Measurements from ENCODE around the gene DNALI1.

Gene DNALI1

DNA sequence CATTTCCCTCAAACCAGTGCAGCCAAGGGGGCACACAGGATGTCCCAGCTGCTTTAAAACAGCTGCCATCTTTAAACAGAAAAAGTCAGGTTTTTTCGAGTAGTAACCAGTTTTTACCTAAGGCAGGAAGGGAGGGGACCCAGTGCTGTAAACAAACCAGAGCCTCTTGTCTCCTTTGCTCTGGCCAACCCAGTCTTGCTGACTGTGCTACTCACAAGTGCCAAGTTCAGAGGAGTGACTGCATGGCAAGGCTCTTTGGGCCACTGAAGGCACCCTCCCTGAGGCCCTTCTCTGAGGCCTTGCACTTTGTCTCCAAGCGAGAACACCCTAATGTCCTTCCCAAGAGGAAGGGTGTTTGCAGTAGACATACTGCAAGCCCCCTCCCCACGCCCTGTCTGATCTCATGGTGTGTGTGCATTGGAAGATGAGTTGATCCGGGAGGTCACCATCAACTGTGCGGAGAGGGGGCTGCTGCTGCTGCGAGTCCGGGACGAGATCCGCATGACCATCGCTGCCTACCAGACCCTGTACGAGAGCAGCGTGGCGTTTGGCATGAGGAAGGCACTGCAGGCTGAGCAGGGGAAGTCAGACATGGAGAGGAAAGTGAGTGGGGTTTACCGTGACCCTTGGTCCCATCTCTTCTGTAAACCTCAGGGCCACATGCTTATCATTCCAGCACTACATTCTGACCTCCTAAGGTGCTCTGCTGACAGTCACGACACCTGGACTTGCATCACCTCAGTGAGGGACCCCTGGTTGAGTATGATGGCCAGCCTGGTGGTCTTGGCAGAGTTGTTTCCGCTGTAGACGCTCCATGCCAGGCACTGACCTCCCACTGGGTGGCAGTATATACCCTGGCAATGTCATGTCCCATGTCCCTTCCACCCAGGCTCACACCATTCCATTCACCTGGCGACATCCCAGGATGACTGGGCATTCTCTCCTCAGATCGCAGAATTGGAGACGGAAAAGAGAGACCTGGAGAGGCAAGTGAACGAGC, 4.7 kb downstream of the DNALI1 start:
- H3K4me3 ChIP-seq (ENCODE audit: low read depth, low read length), result no peak overlapping the region
- POLR2A ChIA-PET, result no interaction called here
- DNase-seq (ENCODE audit: low read depth, low spot score), result no peak
- TF ChIP-seq, protein P1, sequence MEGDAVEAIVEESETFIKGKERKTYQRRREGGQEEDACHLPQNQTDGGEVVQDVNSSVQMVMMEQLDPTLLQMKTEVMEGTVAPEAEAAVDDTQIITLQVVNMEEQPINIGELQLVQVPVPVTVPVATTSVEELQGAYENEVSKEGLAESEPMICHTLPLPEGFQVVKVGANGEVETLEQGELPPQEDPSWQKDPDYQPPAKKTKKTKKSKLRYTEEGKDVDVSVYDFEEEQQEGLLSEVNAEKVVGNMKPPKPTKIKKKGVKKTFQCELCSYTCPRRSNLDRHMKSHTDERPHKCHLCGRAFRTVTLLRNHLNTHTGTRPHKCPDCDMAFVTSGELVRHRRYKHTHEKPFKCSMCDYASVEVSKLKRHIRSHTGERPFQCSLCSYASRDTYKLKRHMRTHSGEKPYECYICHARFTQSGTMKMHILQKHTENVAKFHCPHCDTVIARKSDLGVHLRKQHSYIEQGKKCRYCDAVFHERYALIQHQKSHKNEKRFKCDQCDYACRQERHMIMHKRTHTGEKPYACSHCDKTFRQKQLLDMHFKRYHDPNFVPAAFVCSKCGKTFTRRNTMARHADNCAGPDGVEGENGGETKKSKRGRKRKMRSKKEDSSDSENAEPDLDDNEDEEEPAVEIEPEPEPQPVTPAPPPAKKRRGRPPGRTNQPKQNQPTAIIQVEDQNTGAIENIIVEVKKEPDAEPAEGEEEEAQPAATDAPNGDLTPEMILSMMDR (IDR thresholded peaks at IDR 0.05; ENCODE audit: insufficient read depth, low read length, missing control alignments), result peak; percentile 61
- CTCF ChIA-PET, result interaction anchor here (0.7 to 3.9 kb wide), 9 partner anchors 8 to 298 kb away, joined by 3 to 64 read pairs (median 4); partner anchors contain the start of genes MTF1 and SNIP1

DNA sequence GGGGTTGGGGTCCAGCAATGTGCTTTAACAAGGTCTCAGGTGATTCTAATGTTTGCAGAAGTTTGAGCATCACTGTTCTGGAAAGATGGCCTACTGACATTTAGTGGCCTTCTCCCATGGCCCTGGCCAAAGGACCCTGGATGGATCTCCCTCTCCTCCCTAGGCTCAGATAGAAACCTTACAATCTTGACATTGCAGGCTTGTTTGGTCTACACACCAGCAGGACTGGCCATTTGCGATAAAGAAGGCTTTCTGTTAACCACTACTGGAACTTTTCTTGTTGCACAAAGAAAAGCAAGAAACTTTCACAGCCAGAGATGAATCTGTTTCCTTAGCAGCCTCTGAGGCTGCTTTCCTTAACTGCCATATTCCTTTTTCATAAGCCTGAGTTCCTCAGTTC, 6.2 kb downstream of the DNALI1 start:
- CTCF ChIA-PET, result interaction anchor here (1.0 to 3.9 kb wide), 6 partner anchors 9 to 121 kb away, joined by 3 to 64 read pairs (median 4); partner anchors contain the start of gene SNIP1
- POLR2A ChIA-PET, result no interaction called here
- no peak overlapping the region for H3K4me3 ChIP-seq (ENCODE audit: low read depth, low read length)
- TF ChIP-seq, protein P1 (IDR thresholded peaks at IDR 0.05; ENCODE audit: insufficient read depth, low read length, missing control alignments), result no peak
- DNase-seq (ENCODE audit: low read depth, low spot score), result no peak

DNA sequence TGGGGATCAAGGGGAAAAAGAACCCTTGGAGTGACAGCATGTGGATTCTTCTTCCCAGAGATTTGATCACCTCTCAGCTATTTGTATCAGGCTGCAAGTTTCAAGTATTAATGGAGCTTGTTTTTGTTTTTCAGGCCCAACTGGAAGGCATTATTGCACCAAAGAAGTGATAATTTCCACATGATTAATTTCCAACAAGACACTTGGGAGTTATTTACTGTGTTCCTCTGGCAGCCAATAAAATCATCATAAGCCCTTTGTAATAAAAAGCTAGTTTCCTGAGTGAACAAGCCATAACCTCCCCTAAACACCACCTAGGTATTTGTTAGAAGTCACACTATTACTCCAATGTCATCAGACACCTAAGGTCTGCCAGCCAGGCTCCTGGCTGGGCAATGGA, 8.2 kb downstream of the DNALI1 start:
- no peak overlapping the region for H3K4me3 ChIP-seq (ENCODE audit: low read depth, low read length)
- TF ChIP-seq, protein P1 (IDR thresholded peaks at IDR 0.05; ENCODE audit: insufficient read depth, low read length, missing control alignments), result no peak
- ChIA-PET CTCF (interaction anchor here (0.5 to 3.9 kb wide), 5 partner anchors 8 to 119 kb away, joined by 3 to 64 read pairs (median 3); partner anchors contain the start of gene DNALI1), POLR2A (interaction anchor here (0.9 to 1.5 kb wide), 3 partner anchors 10 to 118 kb away, joined by 3 to 4 read pairs (median 3); partner anchors contain the start of gene SNIP1)
- DNase-seq (ENCODE audit: low read depth, low spot score), result no peak

DNA sequence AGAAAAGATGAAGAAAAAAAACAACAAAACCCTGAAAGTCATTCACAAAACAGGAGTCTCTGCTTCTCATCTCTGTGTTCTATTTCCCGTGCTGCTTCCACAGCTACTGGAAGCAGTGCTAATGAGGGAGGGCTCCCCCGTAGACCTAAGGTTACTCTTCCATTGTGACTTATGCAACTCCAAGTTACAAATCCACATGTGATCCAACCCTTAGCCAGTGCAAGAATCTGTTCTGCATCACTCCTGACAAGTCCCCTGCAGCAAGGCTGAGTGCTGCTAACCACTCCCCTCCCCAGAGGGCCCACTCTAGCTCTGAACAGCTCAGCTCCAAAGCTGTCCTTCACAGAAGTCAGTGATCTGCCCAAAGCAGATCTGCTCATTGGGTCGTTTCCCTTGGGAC, 10.3 kb downstream of the DNALI1 start:
- no peak for DNase-seq (ENCODE audit: low read depth, low spot score)
- H3K4me3 ChIP-seq (ENCODE audit: low read depth, low read length), result no peak overlapping the region
- POLR2A ChIA-PET, result no interaction called here
- TF ChIP-seq, protein P1 (IDR thresholded peaks at IDR 0.05; ENCODE audit: insufficient read depth, low read length, missing control alignments), result no peak
- CTCF ChIA-PET, result interaction anchor here (1.7 to 2.5 kb wide), 2 partner anchors 52 to 115 kb away, joined by 7 to 9 read pairs; partner anchors contain the start of gene MEAF6

DNA sequence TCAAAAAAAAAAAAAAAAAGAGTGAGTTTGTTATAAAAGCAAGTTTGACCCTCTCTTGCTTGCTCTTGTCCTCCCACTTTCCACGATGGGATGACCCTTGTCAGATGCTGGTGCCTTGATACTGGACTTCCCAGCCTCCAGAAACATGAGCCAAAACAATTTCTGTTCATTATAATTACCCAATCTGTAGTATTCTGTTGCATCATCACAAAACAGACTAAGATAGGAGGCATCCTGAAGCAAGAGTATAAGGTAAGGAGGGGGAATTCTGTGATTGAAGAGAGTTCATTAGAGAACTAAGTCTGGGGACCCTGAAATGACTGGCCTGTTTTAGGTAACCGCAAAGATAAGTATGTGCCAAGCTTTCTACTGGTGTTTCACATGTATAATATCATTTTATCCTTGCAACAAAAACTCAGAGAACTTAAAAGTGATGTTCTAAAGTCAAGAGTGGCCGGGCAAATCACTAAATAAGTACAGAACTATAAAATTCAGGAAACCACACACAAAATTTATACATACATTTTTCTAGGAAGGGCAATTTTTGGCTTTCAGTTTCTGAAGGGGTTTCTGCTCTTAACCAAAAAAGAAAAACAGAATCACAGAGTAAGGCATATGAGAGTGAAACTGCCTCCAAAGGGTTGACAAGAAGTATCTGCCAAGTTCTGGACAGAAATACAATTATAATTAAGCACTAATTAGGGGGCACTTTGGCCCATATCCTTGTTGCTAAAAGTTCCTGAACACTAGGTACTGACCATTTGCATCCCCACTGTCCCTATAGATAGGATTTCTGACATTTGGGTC, 14.0 kb downstream of the DNALI1 start:
- no peak for DNase-seq (ENCODE audit: low read depth, low spot score)
- no peak overlapping the region for H3K4me3 ChIP-seq (ENCODE audit: low read depth, low read length)
- ChIA-PET CTCF (no interaction called here), POLR2A (interaction anchor here (0.7 kb wide), 1 partner anchor 106 kb away, joined by 3 read pairs; no protein-coding TSS in a partner anchor)
- TF ChIP-seq, protein P1 (IDR thresholded peaks at IDR 0.05; ENCODE audit: insufficient read depth, low read length, missing control alignments), result no peak
